ENCODE data around the gene HDLBP.

HDLBP gene

DNA sequence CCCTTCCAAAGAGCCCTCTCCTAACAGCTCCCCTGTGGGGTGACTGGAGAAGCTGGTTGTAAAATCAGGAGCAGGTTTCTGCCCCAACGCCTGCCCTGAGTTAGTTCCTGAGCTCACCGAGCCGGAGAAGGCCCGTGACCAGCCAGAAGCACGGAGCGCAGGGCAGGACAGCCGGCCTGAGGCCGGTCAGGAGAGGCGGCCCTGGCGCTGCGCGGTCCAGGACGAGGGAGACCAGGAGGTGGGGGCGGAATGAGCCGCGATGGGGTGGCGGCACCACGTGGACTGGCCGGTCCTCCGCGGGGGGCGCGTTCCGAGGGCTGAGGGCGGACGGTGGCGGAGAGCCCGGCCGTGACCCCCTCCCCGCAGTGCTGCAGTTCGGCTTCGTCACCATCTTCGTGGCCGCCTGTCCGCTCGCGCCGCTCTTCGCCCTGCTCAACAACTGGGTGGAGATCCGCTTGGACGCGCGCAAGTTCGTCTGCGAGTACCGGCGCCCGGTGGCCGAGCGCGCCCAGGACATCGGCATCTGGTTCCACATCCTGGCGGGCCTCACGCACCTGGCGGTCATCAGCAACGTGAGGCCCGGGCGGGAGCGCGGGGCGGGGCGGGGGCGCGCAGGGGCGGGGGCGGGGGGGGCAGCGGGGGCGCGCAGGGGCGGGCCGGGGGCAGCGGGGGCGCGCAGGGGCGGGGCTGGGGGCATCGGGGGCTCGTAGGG is 98.0 kb downstream of the HDLBP start:
- no peaks in the 10 kb centered on the region for H3K27me3 ChIP-seq (ENCODE audit: insufficient read depth, low read length)
- no peak overlapping the region for H2BK5ac ChIP-seq (ENCODE audit: low read depth, low read length, poor library complexity)
- H3K14ac ChIP-seq (ENCODE audit: low read length): peak overlapping the region; percentile 32
- H3K4ac ChIP-seq (ENCODE audit: low read depth, low read length): no peak overlapping the region
- peaks cover 2% of the 10 kb centered on the region for H3K9me3 ChIP-seq (ENCODE audit: insufficient read depth, low read depth, low read length)
- peaks cover 5% of the 10 kb centered on the region for H3K79me1 ChIP-seq (ENCODE audit: low read length)
- peaks cover 2% of the 10 kb centered on the region for H3K79me2 ChIP-seq (ENCODE audit: control insufficient read depth, insufficient read depth, low read length, poor library complexity)
- H3K4me3 ChIP-seq (ENCODE audit: low read depth, low read length): peak overlapping the region; percentile 59
- WGBS (ENCODE audit: extremely low coverage, insufficient coverage, insufficient read length): no CpG with 5 or more reads among the region's 77 CpGs
- peak overlapping the region; percentile 39 for H4K91ac ChIP-seq (ENCODE audit: low read depth, low read length)
- H2BK120ac ChIP-seq (ENCODE audit: insufficient read depth, low read length, poor library complexity): peak overlapping the region; percentile 70
- no peak overlapping the region for H3K23ac ChIP-seq (ENCODE audit: low read length)
- H2AK5ac ChIP-seq (ENCODE audit: low read length): no peak overlapping the region
- peak overlapping the region; percentile 8 for H3K9ac ChIP-seq (ENCODE audit: low read length)
- peak overlapping the region; percentile 84 for H4K8ac ChIP-seq (ENCODE audit: low read depth, low read length)
- peak overlapping the region; percentile 77 for H2AFZ ChIP-seq (ENCODE audit: insufficient read depth, low read length, poor library complexity)
- H3K4me1 ChIP-seq (ENCODE audit: control insufficient read depth in 1 of 2, insufficient read depth in 2 of 2, low read length in 2 of 2): peaks cover 3 to 9% of the 10 kb centered on the region in 2 experiments
- peak overlapping the region; percentile 73 for H4K12ac ChIP-seq (ENCODE audit: low read depth, low read length)
- H3K36me3 ChIP-seq (ENCODE audit: control insufficient read depth in 1 of 2, insufficient read depth in 2 of 2, low read length in 2 of 2): no peaks in the 10 kb centered on the region
- H2BK12ac ChIP-seq (ENCODE audit: low read length): peak overlapping the region; percentile 59
- peak; percentile 89 to 90 for DNase-seq
- H3K18ac ChIP-seq (ENCODE audit: low read length): peak overlapping the region; percentile 82
- peak overlapping the region; percentile 72 for H3K4me2 ChIP-seq (ENCODE audit: low read length)
- H3K27ac ChIP-seq (ENCODE audit: low read depth, low read length): peak overlapping the region; percentile 28

- Histone ChIP-seq H3K4me3 (ENCODE audit: low read depth, low read length) (no peak overlapping the region), H3K9me3 (ENCODE audit: insufficient read depth, low read depth, low read length) (peaks cover 2% of the 10 kb centered on the region), H2BK120ac (ENCODE audit: insufficient read depth, low read length, poor library complexity) (no peak overlapping the region), H2AK5ac (ENCODE audit: low read length) (no peak overlapping the region), H3K4me1 (ENCODE audit: control insufficient read depth in 1 of 2, insufficient read depth in 2 of 2, low read length in 2 of 2) (peaks cover 3 to 9% of the 10 kb centered on the region in 2 experiments), H3K79me2 (ENCODE audit: control insufficient read depth, insufficient read depth, low read length, poor library complexity) (peaks cover 2% of the 10 kb centered on the region), H3K18ac (ENCODE audit: low read length) (no peak overlapping the region), H3K36me3 (ENCODE audit: control insufficient read depth in 1 of 2, insufficient read depth in 2 of 2, low read length in 2 of 2) (no peaks in the 10 kb centered on the region), H4K12ac (ENCODE audit: low read depth, low read length) (no peak overlapping the region), H2AFZ (ENCODE audit: insufficient read depth, low read length, poor library complexity) (no peak overlapping the region), H4K91ac (ENCODE audit: low read depth, low read length) (no peak overlapping the region), H4K8ac (ENCODE audit: low read depth, low read length) (no peak overlapping the region), H3K27me3 (ENCODE audit: insufficient read depth, low read length) (no peaks in the 10 kb centered on the region), H3K4ac (ENCODE audit: low read depth, low read length) (no peak overlapping the region), H3K79me1 (ENCODE audit: low read length) (peaks cover 5% of the 10 kb centered on the region), H3K14ac (ENCODE audit: low read length) (no peak overlapping the region), H3K4me2 (ENCODE audit: low read length) (peak overlapping the region; percentile 10), H3K23ac (ENCODE audit: low read length) (no peak overlapping the region), H3K9ac (ENCODE audit: low read length) (no peak overlapping the region), H2BK5ac (ENCODE audit: low read depth, low read length, poor library complexity) (no peak overlapping the region), H3K27ac (ENCODE audit: low read depth, low read length) (no peak overlapping the region), H2BK12ac (ENCODE audit: low read length) (no peak overlapping the region)
- WGBS (ENCODE audit: extremely low coverage, insufficient coverage, insufficient read length): no CpG with 5 or more reads among the region's 14 CpGs
- DNase-seq: no peak
Measured at GRCh38 chr2:241216211-241216761, 99.2 kb downstream of the HDLBP start.

DNA sequence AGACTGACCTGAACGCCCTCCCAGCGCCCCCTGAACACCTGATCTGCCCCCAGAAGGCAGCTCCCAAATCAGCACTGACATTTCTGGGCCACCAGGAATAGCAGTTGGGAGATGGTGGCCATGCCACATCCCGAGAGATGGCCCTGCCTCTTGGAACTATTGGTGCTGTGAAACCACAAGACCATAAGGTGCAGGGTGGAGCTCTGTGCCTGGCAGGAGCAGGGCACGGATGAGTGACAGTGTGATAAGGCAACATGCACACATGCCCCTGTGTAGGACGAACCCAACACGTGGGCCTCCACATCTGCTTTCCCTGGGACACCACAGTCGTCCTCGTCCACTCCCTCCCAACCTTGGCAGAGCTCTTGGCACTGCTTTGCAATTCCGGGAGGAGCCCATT is 100.1 kb downstream of the HDLBP start:
- no peak overlapping the region for H3K14ac ChIP-seq (ENCODE audit: low read length)
- H2AFZ ChIP-seq (ENCODE audit: insufficient read depth, low read length, poor library complexity): no peak overlapping the region
- H2BK5ac ChIP-seq (ENCODE audit: low read depth, low read length, poor library complexity): no peak overlapping the region
- no peaks in the 10 kb centered on the region for H3K27me3 ChIP-seq (ENCODE audit: insufficient read depth, low read length)
- H3K79me1 ChIP-seq (ENCODE audit: low read length): peaks cover 5% of the 10 kb centered on the region
- no CpG with 5 or more reads among the region's 9 CpGs for WGBS (ENCODE audit: extremely low coverage, insufficient coverage, insufficient read length)
- H3K4me3 ChIP-seq (ENCODE audit: low read depth, low read length): no peak overlapping the region
- H2BK120ac ChIP-seq (ENCODE audit: insufficient read depth, low read length, poor library complexity): no peak overlapping the region
- no peak overlapping the region for H4K91ac ChIP-seq (ENCODE audit: low read depth, low read length)
- no peak overlapping the region for H3K4ac ChIP-seq (ENCODE audit: low read depth, low read length)
- peaks cover 2% of the 10 kb centered on the region for H3K79me2 ChIP-seq (ENCODE audit: control insufficient read depth, insufficient read depth, low read length, poor library complexity)
- H3K4me2 ChIP-seq (ENCODE audit: low read length): no peak overlapping the region
- peaks cover 2% of the 10 kb centered on the region for H3K9me3 ChIP-seq (ENCODE audit: insufficient read depth, low read depth, low read length)
- H3K4me1 ChIP-seq (ENCODE audit: control insufficient read depth in 1 of 2, insufficient read depth in 2 of 2, low read length in 2 of 2): peaks cover 3 to 12% of the 10 kb centered on the region in 2 experiments
- H3K23ac ChIP-seq (ENCODE audit: low read length): peak overlapping the region; percentile 81
- H3K36me3 ChIP-seq (ENCODE audit: control insufficient read depth in 1 of 2, insufficient read depth in 2 of 2, low read length in 2 of 2): no peaks in the 10 kb centered on the region
- H3K27ac ChIP-seq (ENCODE audit: low read depth, low read length): no peak overlapping the region
- H3K18ac ChIP-seq (ENCODE audit: low read length): no peak overlapping the region
- DNase-seq: no peak
- no peak overlapping the region for H2BK12ac ChIP-seq (ENCODE audit: low read length)
- no peak overlapping the region for H2AK5ac ChIP-seq (ENCODE audit: low read length)
- H4K12ac ChIP-seq (ENCODE audit: low read depth, low read length): no peak overlapping the region
- H3K9ac ChIP-seq (ENCODE audit: low read length): no peak overlapping the region
- no peak overlapping the region for H4K8ac ChIP-seq (ENCODE audit: low read depth, low read length)

- Histone ChIP-seq H3K23ac (ENCODE audit: low read length) (no peak overlapping the region), H3K18ac (ENCODE audit: low read length) (no peak overlapping the region), H4K8ac (ENCODE audit: low read depth, low read length) (no peak overlapping the region), H4K12ac (ENCODE audit: low read depth, low read length) (no peak overlapping the region), H3K4me1 (ENCODE audit: control insufficient read depth in 1 of 2, insufficient read depth in 2 of 2, low read length in 2 of 2) (peaks cover 3 to 12% of the 10 kb centered on the region in 2 experiments), H2BK12ac (ENCODE audit: low read length) (no peak overlapping the region), H3K27me3 (ENCODE audit: insufficient read depth, low read length) (no peaks in the 10 kb centered on the region), H3K79me1 (ENCODE audit: low read length) (peaks cover 5% of the 10 kb centered on the region), H3K4ac (ENCODE audit: low read depth, low read length) (no peak overlapping the region), H2BK120ac (ENCODE audit: insufficient read depth, low read length, poor library complexity) (no peak overlapping the region), H3K4me3 (ENCODE audit: low read depth, low read length) (no peak overlapping the region), H4K91ac (ENCODE audit: low read depth, low read length) (no peak overlapping the region), H2AFZ (ENCODE audit: insufficient read depth, low read length, poor library complexity) (no peak overlapping the region), H3K27ac (ENCODE audit: low read depth, low read length) (no peak overlapping the region), H2AK5ac (ENCODE audit: low read length) (no peak overlapping the region), H3K79me2 (ENCODE audit: control insufficient read depth, insufficient read depth, low read length, poor library complexity) (peaks cover 2% of the 10 kb centered on the region), H2BK5ac (ENCODE audit: low read depth, low read length, poor library complexity) (no peak overlapping the region), H3K36me3 (ENCODE audit: control insufficient read depth in 1 of 2, insufficient read depth in 2 of 2, low read length in 2 of 2) (no peaks in the 10 kb centered on the region), H3K9ac (ENCODE audit: low read length) (no peak overlapping the region), H3K4me2 (ENCODE audit: low read length) (no peak overlapping the region), H3K9me3 (ENCODE audit: insufficient read depth, low read depth, low read length) (peaks cover 2% of the 10 kb centered on the region), H3K14ac (ENCODE audit: low read length) (no peak overlapping the region)
- DNase-seq: no peak
- no CpG with 5 or more reads among the region's 12 CpGs for WGBS (ENCODE audit: extremely low coverage, insufficient coverage, insufficient read length)
Measured at GRCh38 chr2:241214766-241215165, 100.7 kb downstream of the HDLBP start.
